GM12891 (cell line): ENCODE data around the gene SNTG2.

Experiments
- PAX5 ChIP-seq: IDR thresholded peaks from 2 replicates; pipeline ENCODE4 v1.6.1; 2011; ENCODE audit warnings: low read length, moderate library complexity, mild to moderate bottlenecking; ENCODE audit not compliant: insufficient read depth, severe bottlenecking
- POLR2A ChIP-seq: IDR thresholded peaks from 2 replicates; pipeline ENCODE4 v1.6.1; 2011; ENCODE audit warnings: low read depth, low read length, control low read depth
- POLR2AphosphoS5 ChIP-seq: IDR thresholded peaks from 2 replicates; pipeline ENCODE4 v1.6.1; 2011; ENCODE audit warnings: low read depth, low read length, control low read depth
- TAF1 ChIP-seq: IDR thresholded peaks from 2 replicates; pipeline ENCODE4 v1.6.1; 2011; ENCODE audit warnings: low read depth, low read length, control low read depth

DNA sequence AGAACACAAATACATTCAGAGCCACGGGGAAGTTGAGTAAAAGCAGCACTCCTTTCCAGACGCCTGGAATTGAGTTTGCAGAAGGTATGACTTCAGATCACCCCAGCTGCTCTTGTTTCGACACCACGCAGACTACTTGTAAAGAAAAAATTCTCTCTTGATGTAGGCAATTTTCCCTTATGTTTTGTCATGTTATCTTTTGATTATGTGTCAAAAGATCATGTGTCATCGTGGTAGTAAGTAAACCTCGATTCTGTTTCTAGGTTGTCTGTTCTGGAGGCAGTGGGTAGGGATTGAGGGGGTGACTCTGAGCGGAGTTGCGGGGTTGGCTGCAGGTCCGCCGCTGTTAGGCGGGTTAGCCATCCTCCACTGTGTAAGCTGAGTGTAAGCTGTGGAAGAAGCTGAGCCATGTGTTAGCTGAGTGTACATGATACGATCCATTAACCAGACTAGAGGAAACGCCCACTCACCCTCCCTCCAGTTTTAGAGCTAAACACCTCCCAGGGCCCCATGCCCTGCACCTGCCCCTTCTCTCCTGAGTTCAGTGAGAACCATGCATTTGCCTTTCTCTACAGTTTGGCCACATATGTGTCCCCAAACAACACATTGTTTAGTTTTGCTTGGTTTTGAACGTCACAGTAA is 181.8 kb downstream of the SNTG2 start:
- no peak for TF ChIP-seq POLR2A
- no peak for TF ChIP-seq PAX5
- TF ChIP-seq POLR2AphosphoS5: no peak
- TF ChIP-seq TAF1: no peak
